Thoracic aorta (tissue), 2 donors: ENCODE results near the gene MRTFB. TPM values are rescaled to one million over a fixed set of nuclear protein-coding genes. Genes with fewer than 3 reads are reported as not detected.

ENCODE experiments used
- ATAC-seq: fragments of 150-250 bp; one replicate; pipeline ENCODE4 v1.8.0; 2017; ENCODE audit warnings: low read depth; ENCODE audit not compliant: insufficient number of reproducible peaks, low FRiP score
- DNase-seq: peaks from one replicate; pipeline ENCODE4 v3.0.0-alpha.2; 2020; ENCODE audit warnings: low spot score
- H3K27ac ChIP-seq, 2 donors: fragments of 200-600 bp; sonication (generic); 1 replicate in 1 of 2; 2 replicates in 1 of 2; pipeline ENCODE4 v1.5.1; 2016; ENCODE audit warnings: mild to moderate bottlenecking in 2 of 2, moderate library complexity in 2 of 2
- H3K27me3 ChIP-seq: fragments of 200-600 bp; sonication (generic); replicated peaks from 2 replicates; pipeline ENCODE4 v1.6.0; 2016; ENCODE audit warnings: mild to moderate bottlenecking; ENCODE audit not compliant: insufficient read depth
- H3K36me3 ChIP-seq: fragments of 200-600 bp; sonication (generic); one replicate; pipeline ENCODE4 v1.5.1; 2016
- H3K4me1 ChIP-seq, 2 donors: fragments of 200-600 bp; sonication (generic); 1 replicate in 1 of 2; 2 replicates in 1 of 2; pipeline versions ENCODE4 v1.5.1 to v1.6.0; 2016; ENCODE audit warnings: low read depth in 2 of 2, mild to moderate bottlenecking in 1 of 2; ENCODE audit not compliant: control insufficient read depth in 1 of 2
- H3K4me3 ChIP-seq: fragments of 200-600 bp; sonication (generic); 2 replicates; pipeline ENCODE4 v1.5.1; 2016; ENCODE audit warnings: mild to moderate bottlenecking
- H3K9me3 ChIP-seq: fragments of 200-600 bp; sonication (generic); 2 replicates; pipeline ENCODE4 v1.5.1; 2016
- total RNA-seq, 2 donors: library from RNA; depleted of rRNA; stranded (reverse); fragments of >200 nt; gene quantifications; one replicate each; pipeline versions ENCODE4 v1.1.0 to v1.2.3, GENCODE V29; 2016
- TF ChIP-seq, protein P1 (sequence below): fragments of 200-600 bp; sonication (generic); IDR thresholded peaks from one replicate; pipeline ENCODE4 v1.5.1; 2019; ENCODE audit warnings: antibody characterized with exemption

MRTFB gene
- total RNA-seq, 2 donors from 2014 or later: 38.0 to 73.8 TPM

- Histone ChIP-seq H3K4me3 (no peak overlapping the region), H3K27ac (peak overlapping the region in 1 of 2 donors; percentile 27), H3K9me3 (no peaks in the 10 kb centered on the region), H3K36me3 (peaks cover 3% of the 10 kb centered on the region), H3K4me1 (peaks cover 7 to 28% of the 10 kb centered on the region in 2 donors), H3K27me3 (no peaks in the 10 kb centered on the region)
- ATAC-seq: no peak
- TF ChIP-seq, protein P1, sequence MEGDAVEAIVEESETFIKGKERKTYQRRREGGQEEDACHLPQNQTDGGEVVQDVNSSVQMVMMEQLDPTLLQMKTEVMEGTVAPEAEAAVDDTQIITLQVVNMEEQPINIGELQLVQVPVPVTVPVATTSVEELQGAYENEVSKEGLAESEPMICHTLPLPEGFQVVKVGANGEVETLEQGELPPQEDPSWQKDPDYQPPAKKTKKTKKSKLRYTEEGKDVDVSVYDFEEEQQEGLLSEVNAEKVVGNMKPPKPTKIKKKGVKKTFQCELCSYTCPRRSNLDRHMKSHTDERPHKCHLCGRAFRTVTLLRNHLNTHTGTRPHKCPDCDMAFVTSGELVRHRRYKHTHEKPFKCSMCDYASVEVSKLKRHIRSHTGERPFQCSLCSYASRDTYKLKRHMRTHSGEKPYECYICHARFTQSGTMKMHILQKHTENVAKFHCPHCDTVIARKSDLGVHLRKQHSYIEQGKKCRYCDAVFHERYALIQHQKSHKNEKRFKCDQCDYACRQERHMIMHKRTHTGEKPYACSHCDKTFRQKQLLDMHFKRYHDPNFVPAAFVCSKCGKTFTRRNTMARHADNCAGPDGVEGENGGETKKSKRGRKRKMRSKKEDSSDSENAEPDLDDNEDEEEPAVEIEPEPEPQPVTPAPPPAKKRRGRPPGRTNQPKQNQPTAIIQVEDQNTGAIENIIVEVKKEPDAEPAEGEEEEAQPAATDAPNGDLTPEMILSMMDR: no peak
- DNase-seq: no peak
Observed at GRCh38 chr16:14240964-14241363, 169.8 kb downstream of the MRTFB start.

GRCh38 chr16:14241631-14242030 lies 170.5 kb downstream of the MRTFB start:
- Histone ChIP-seq H3K36me3 (peaks cover 9% of the 10 kb centered on the region), H3K4me1 (peaks cover 7 to 28% of the 10 kb centered on the region in 2 donors), H3K9me3 (no peaks in the 10 kb centered on the region), H3K4me3 (no peak overlapping the region), H3K27ac (no peak overlapping the region), H3K27me3 (no peaks in the 10 kb centered on the region)
- no peak for ATAC-seq
- DNase-seq: no peak
- TF ChIP-seq, protein P1: no peak

DNA sequence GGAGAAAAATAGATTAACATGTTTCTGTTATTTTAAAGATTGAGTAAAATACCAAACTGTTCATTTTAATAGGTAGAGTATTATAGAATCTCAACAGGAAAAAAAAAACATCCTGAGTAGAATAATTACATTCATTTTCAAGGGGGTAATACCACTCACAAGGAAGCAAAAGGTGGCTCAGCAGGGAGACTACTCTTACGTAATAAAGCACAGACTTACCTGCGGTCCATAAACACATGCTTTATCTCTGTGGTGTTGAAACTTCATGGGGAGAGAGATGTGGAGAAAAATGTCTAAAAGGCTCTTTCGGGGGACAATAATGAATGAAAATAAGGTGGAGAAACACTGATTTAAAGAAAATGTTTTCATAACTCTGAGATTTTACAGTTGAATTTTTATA lies 171.7 kb downstream of the MRTFB start:
- H3K9me3 ChIP-seq: no peaks in the 10 kb centered on the region
- H3K4me1 ChIP-seq: peaks cover 7 to 28% of the 10 kb centered on the region in 2 donors
- H3K36me3 ChIP-seq: peaks cover 21% of the 10 kb centered on the region
- DNase-seq: no peak
- ATAC-seq: no peak
- no peaks in the 10 kb centered on the region for H3K27me3 ChIP-seq
- TF ChIP-seq, protein P1: no peak
- no peak overlapping the region for H3K4me3 ChIP-seq
- H3K27ac ChIP-seq: no peak overlapping the region

GRCh38 chr16:14244196-14245010 lies 173.3 kb downstream of the MRTFB start:
- H3K27me3 ChIP-seq: no peaks in the 10 kb centered on the region
- H3K36me3 ChIP-seq: peaks cover 24% of the 10 kb centered on the region
- DNase-seq (no peak), ATAC-seq (no peak)
- no peak overlapping the region for H3K4me3 ChIP-seq
- H3K9me3 ChIP-seq: no peaks in the 10 kb centered on the region
- no peak overlapping the region for H3K27ac ChIP-seq
- TF ChIP-seq, protein P1: no peak
- H3K4me1 ChIP-seq: peaks cover 7 to 27% of the 10 kb centered on the region in 2 donors

DNA sequence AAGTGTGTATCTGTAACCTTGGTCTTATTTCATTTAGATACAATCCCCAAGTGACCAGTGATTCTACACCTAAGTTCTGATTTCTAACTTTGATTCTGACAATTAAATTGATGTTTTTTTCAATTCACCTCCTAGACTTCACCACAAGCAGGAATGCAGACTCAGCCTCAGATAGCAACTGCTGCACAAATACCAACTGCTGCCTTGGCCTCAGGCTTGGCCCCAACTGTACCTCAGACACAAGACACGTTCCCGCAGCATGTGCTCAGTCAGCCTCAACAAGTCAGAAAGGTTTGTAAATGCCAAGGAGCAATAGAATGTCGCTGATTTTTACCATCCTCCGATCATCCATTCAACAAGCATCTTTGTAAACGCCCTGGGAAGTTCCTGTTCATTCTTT lies 177.7 kb downstream of the MRTFB start:
- Histone ChIP-seq H3K4me3 (no peak overlapping the region), H3K4me1 (no peaks in the 10 kb centered on the region), H3K36me3 (peaks cover 52% of the 10 kb centered on the region), H3K9me3 (no peaks in the 10 kb centered on the region), H3K27me3 (no peaks in the 10 kb centered on the region), H3K27ac (no peak overlapping the region)
- TF ChIP-seq, protein P1: no peak
- ATAC-seq: no peak
- DNase-seq: no peak
